Keratinocyte (primary cell): Measurements from ENCODE around the gene KRTAP1-5. TPM values are rescaled to one million over a fixed set of nuclear protein-coding genes. Genes with fewer than 3 reads are reported as not detected.
A peak's percentile ranks its signal among the peaks of the same experiment; 100 is the strongest.

ENCODE experiments used
- DNase-seq: peaks from one replicate; pipeline ENCODE4 v3.0.0-alpha.2; 2011; ENCODE audit warnings: low read depth, missing footprints, low spot score
- FAIRE-seq: peaks from 2 replicates; lab custom pipeline; 2011; peaks lifted over from hg19 to GRCh38; lab: Jason Lieb, UNC
- H2AFZ ChIP-seq: 2 replicates; pipeline ENCODE4 v1.6.0; 2012; ENCODE audit warnings: low read length, control low read depth, inconsistent platforms; ENCODE audit not compliant: control insufficient read depth
- H3K27ac ChIP-seq: 2 replicates; pipeline ENCODE4 v1.5.1; 2011; ENCODE audit warnings: low read length; ENCODE audit not compliant: control insufficient read depth, insufficient read depth
- H3K27me3 ChIP-seq: 3 replicates; pipeline ENCODE4 v1.6.0; 2011; ENCODE audit warnings: low read length; ENCODE audit not compliant: control insufficient read depth, insufficient read depth; ENCODE audit errors: extremely low read depth
- H3K36me3 ChIP-seq, 2 experiments: 2 replicates in 1 of 2; 3 replicates in 1 of 2; pipeline ENCODE4 v1.5.1; 2011; ENCODE audit warnings: low read length in 2 of 2, mild to moderate bottlenecking in 1 of 2; ENCODE audit not compliant: control insufficient read depth in 2 of 2, insufficient read depth in 2 of 2; ENCODE audit errors: extremely low read depth in 1 of 2
- H3K4me1 ChIP-seq: 3 replicates; pipeline ENCODE4 v1.5.1; 2011; ENCODE audit warnings: low read length; ENCODE audit not compliant: control insufficient read depth, insufficient read depth; ENCODE audit errors: extremely low read depth
- H3K4me2 ChIP-seq: 3 replicates; pipeline ENCODE4 v1.6.0; 2011; ENCODE audit warnings: low read depth, low read length; ENCODE audit not compliant: control insufficient read depth, insufficient read depth; ENCODE audit errors: extremely low read depth
- H3K4me3 ChIP-seq, 3 experiments: fragments of 200-600 bp in 1 of 3; sonication (generic) in 1 of 3; 2 replicates in 2 of 3; 3 replicates in 1 of 3; pipeline ENCODE4 v1.5.1; 2011 to 2016; ENCODE audit warnings: low read length in 3 of 3, mild to moderate bottlenecking in 3 of 3, control low read depth in 2 of 3, inconsistent platforms in 1 of 3, low read depth in 1 of 3, mixed read lengths in 1 of 3, mixed run types in 1 of 3, moderate library complexity in 1 of 3; ENCODE audit not compliant: control insufficient read depth in 2 of 3, insufficient read depth in 2 of 3; ENCODE audit errors: extremely low read depth in 1 of 3
- H3K79me2 ChIP-seq: 2 replicates; pipeline ENCODE4 v1.6.0; 2012; ENCODE audit warnings: low read length; ENCODE audit not compliant: control insufficient read depth, insufficient read depth
- H3K9ac ChIP-seq: 3 replicates; pipeline ENCODE4 v1.6.0; 2011; ENCODE audit warnings: low read length; ENCODE audit not compliant: control insufficient read depth, insufficient read depth; ENCODE audit errors: extremely low read depth
- H3K9me1 ChIP-seq: 3 replicates; pipeline ENCODE4 v1.6.0; 2011; ENCODE audit warnings: low read length; ENCODE audit not compliant: control insufficient read depth, insufficient read depth; ENCODE audit errors: extremely low read depth
- H3K9me3 ChIP-seq: 2 replicates; pipeline ENCODE4 v1.5.1; 2012; ENCODE audit warnings: low read depth, low read length; ENCODE audit not compliant: control insufficient read depth
- H4K20me1 ChIP-seq: 3 replicates; pipeline ENCODE4 v1.6.0; 2011; ENCODE audit warnings: low read length; ENCODE audit not compliant: control insufficient read depth, insufficient read depth; ENCODE audit errors: extremely low read depth
- CTCF ChIP-seq, 3 experiments: IDR thresholded peaks in 1 of 3; conservative IDR thresholded peaks in 1 of 3; optimal IDR thresholded peaks in 1 of 3; 2 replicates in 2 of 3; 3 replicates in 1 of 3; pipeline versions ENCODE3 to v1.5.1; 2011; ENCODE audit warnings: low read length in 3 of 3, mild to moderate bottlenecking in 3 of 3, moderate library complexity in 2 of 3, control low read depth in 1 of 3, inconsistent platforms in 1 of 3; ENCODE audit not compliant: insufficient read depth in 2 of 3; ENCODE audit errors: extremely low read depth in 1 of 3
- EZH2 ChIP-seq: IDR thresholded peaks from one replicate; pipeline ENCODE4 v1.6.1; 2012; ENCODE audit warnings: inconsistent platforms, mild to moderate bottlenecking, low read length, moderate library complexity
- dilution Hi-C: fragments of 300-500 bp; cut with MboI; formaldehyde crosslinking; loops from one replicate; pipeline ENCODE4 v1.7.0; 2020; ENCODE audit warnings: low sequenced_read_pairs; ENCODE audit not compliant: extremely low pct_ligation_motif_present
- polyA plus RNA-seq, 5 experiments: library from polyadenylated mRNA; depleted of rRNA in 3 of 5; stranded (reverse) in 3 of 5; stranded (forward) in 1 of 5; unstranded in 1 of 5; fragments of >200 nt; gene quantifications; 1 replicate in 1 of 5; 2 replicates in 3 of 5; 3 replicates in 1 of 5; pipeline versions ENCODE4 v1.2.1 to v1.2.3, GENCODE V29; 2011 to 2012; ENCODE audit warnings: missing spikeins in 2 of 5, low read depth in 1 of 5, low replicate concordance in 1 of 5

KRTAP1-5 gene
- polyA plus RNA-seq, 1 donor (not counting 4 experiments of a cell fraction or from before 2014, with no cell fraction given) = 0.08 TPM

- no peak overlapping the region for H2AFZ ChIP-seq
- no peaks in the 10 kb centered on the region for H3K9me3 ChIP-seq
- H4K20me1 ChIP-seq = no peaks in the 10 kb centered on the region
- H3K4me1 ChIP-seq = peaks cover 45% of the 10 kb centered on the region
- dilution Hi-C loops = no loop called here
- H3K79me2 ChIP-seq = no peaks in the 10 kb centered on the region
- no peak overlapping the region for H3K4me3 ChIP-seq
- DNase-seq (no peak), FAIRE-seq (no peak)
- no peak overlapping the region for H3K27ac ChIP-seq
- H3K9me1 ChIP-seq = no peaks in the 10 kb centered on the region
- no peak overlapping the region for H3K9ac ChIP-seq
- H3K27me3 ChIP-seq = no peaks in the 10 kb centered on the region
- no peak overlapping the region for H3K4me2 ChIP-seq
- no peaks in the 10 kb centered on the region for H3K36me3 ChIP-seq
- TF ChIP-seq EZH2 (no peak), CTCF (optimal IDR thresholded peaks at IDR 0.05 in 1 of 3, IDR thresholded peaks at IDR 0.05 in 1 of 3, conservative IDR thresholded peaks at IDR 0.05 in 1 of 3; ENCODE audit: extremely low read depth in 1 of 3, insufficient read depth in 2 of 3, low read length in 3 of 3) (no peak)
Measured at GRCh38 chr17:41064301-41064700, 37.3 kb upstream of the KRTAP1-5 start.

GRCh38 chr17:41063449-41063848, 36.4 kb upstream of the KRTAP1-5 start:
- DNase-seq (no peak), FAIRE-seq (peak; percentile 9)
- Histone ChIP-seq H3K27ac (no peak overlapping the region), H3K4me1 (peaks cover 46% of the 10 kb centered on the region), H4K20me1 (no peaks in the 10 kb centered on the region), H3K36me3 (no peaks in the 10 kb centered on the region), H3K27me3 (no peaks in the 10 kb centered on the region), H3K79me2 (no peaks in the 10 kb centered on the region), H3K4me2 (no peak overlapping the region), H3K9me3 (no peaks in the 10 kb centered on the region), H2AFZ (no peak overlapping the region), H3K9me1 (no peaks in the 10 kb centered on the region), H3K4me3 (no peak overlapping the region), H3K9ac (no peak overlapping the region)
- dilution Hi-C loops = no loop called here
- TF ChIP-seq EZH2 = no peak
- no peak for TF ChIP-seq CTCF (optimal IDR thresholded peaks at IDR 0.05 in 1 of 3, IDR thresholded peaks at IDR 0.05 in 1 of 3, conservative IDR thresholded peaks at IDR 0.05 in 1 of 3; ENCODE audit: extremely low read depth in 1 of 3, insufficient read depth in 2 of 3, low read length in 3 of 3)
